CD4-positive, alpha-beta T cell treated with Interleukin-15 for 4 hours (primary cell): ENCODE measurements around the gene SOHLH1.
"Not testable (repeated sequence)": the region's sequence is repeated elsewhere in the genome, so short reads cannot be mapped to it uniquely, and the experiment has no call there.

ENCODE experiments used
- DNase-seq: peaks from one replicate; pipeline ENCODE4 v3.0.0-alpha.2; 2020; ENCODE audit warnings: low spot score

SOHLH1 gene

GRCh38 chr9:135678236-135679017 lies 20.9 kb downstream of the SOHLH1 start:
- no peak for DNase-seq

DNA sequence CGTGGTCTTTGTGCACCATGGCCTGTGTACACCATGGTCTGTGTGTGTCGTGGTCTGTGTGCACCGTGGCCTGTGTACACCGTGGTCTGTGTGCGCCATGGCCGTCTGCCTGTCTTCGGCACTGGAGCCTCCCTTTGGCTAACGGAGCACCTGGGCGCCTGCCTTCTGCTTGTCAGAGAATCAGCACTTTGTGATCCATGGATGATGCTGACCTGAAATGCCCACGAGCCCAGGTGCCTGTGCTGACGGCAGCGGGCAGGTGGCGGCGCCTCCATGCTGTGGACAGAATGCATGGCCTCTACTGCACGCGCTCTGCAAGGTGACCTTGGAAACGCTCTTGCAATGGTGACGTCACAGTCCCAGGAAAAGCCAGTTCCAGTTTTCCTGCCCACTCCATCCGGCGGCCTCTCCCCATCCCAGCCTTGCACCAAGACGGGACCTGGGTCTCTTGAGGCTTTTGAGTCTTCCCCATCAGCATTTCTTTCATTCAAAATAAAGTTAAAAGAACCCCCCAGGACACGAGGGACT lies 21.6 kb downstream of the SOHLH1 start:
- DNase-seq: no peak

GRCh38 chr9:135676891-135677290 lies 22.4 kb downstream of the SOHLH1 start:
- DNase-seq: no peak

GRCh38 chr9:135674977-135675376 lies 24.3 kb downstream of the SOHLH1 start:
- no peak for DNase-seq

DNA sequence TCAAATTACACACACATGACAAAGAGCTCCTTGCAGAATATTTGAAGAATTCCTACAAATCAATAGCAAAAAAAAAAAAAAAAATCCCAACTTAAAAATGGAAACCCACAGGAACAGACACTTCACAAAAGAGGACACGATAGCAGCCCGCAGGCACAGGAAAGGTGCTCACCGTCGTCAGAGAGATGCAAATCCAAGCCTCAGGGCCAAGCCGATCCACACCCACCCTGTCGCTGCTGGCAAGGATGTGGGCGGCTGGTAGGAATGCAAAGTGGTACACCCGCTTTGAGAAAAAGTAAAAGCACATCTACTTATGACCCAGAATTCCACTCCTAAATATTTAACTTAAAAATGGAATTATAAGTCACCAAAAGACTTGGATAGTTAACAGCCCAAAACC lies 25.3 kb downstream of the SOHLH1 start:
- no peak for DNase-seq

DNA sequence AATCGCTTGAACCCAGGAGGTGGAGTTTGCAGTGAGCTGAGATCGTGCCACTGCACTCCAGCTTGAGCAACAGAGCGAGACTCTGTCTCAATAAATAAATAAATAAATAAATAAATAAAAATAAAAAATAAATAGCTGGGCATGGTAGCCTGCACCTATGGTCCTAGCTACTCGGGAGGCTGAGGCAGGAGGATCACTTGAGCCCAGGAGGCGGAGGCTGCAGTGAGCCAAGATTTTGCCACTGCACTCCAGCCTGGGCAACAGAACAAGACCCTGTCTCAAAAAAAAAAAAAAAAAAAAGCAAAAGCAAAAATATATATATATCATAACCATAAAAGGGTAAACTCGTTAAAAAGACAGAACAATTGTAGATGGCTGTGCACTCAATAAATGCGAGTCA lies 26.5 kb downstream of the SOHLH1 start:
- not testable (repeated sequence) for DNase-seq

GRCh38 chr9:135671591-135672041 lies 27.7 kb downstream of the SOHLH1 start:
- DNase-seq: no peak

GRCh38 chr9:135670721-135671590 lies 28.3 kb downstream of the SOHLH1 start:
- DNase-seq: no peak

- DNase-seq: no peak
Measured at GRCh38 chr9:135669616-135670285, 29.5 kb downstream of the SOHLH1 start.

DNA sequence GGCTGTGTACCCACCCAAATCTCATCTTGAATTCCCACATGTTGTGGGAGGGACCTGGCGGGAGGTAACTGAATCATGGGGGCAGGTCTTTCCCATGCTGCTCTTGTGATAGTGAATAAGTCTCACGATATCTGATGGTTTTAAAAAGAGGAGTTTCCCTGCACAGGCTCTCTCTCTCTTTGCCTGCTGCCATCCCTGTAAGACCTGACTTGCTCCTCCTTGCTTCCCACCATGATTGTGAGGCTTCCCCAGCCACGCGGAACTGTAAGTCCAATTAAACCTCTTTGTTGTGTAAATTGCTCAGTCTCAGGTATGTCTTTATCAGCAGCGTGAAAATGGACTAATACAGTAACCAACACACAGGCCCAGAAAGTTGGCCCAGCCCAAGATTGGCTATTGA lies 30.3 kb downstream of the SOHLH1 start:
- DNase-seq: not testable (repeated sequence)

- DNase-seq: no peak
Measured at GRCh38 chr9:135667463-135668001, 31.7 kb downstream of the SOHLH1 start.

DNA sequence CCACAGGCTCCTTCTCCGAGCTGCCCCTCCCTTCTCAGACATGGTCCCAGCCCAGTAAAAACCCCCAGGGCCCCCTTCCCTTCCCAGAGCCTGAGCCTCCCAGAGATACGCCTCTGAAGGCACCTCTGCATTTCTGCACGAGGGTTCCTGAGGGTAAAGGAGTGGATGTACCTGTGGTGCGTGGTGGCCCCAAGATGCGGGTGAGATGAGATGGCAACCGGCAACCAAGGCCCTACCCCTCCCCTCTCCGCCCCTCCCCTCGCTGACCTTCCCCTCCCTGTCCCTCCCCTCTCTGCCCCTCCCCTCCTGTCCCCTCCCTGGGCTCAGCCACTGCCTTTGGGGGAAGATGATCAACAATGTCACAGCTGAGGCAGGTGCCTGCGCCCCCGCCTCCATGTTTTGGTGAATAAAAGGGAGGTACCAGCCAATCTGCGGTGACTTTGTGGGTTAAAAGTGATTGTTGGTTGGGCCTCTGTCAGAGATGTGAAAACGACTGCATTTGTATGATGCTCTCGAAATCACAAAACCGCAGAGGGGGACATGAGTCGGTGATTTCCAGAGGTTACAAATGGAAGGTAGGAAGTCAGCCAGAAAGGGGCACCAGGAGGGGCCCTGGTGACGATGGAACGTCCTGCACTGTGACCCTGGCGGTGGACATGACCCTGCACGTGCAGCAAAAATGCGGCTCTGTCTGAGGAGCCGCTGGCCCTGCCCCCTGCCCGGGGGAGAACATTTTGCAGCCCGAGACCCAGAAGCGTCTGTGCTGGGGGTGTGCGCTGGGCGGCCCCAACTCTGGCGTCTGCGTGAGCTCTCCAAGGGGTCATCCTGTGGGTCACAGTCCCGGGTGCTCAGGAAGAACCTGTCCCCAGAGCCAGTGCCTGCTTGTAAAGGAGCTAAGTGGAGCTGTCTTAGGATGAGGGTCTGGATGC lies 32.5 kb downstream of the SOHLH1 start:
- DNase-seq: no peak

DNA sequence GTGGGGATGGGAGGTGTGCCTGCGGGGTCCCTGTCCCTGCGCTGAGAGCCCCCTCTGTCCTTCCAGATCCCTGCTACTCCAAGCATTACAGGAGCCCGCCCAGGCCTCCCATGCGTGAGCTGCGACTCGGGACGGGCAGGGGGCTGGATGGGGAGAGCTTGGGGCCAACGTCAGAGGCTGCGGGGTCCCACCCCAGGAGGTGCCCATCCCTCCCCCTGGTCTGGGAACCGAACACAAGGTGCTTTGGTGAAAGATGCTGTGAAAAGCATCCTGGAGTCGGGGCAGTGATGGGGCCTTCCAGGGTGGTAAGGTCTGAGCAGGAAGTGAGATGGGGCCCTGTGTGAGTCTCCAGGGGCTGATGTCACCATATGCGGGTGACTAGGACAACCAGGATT lies 33.5 kb downstream of the SOHLH1 start:
- no peak for DNase-seq

DNA sequence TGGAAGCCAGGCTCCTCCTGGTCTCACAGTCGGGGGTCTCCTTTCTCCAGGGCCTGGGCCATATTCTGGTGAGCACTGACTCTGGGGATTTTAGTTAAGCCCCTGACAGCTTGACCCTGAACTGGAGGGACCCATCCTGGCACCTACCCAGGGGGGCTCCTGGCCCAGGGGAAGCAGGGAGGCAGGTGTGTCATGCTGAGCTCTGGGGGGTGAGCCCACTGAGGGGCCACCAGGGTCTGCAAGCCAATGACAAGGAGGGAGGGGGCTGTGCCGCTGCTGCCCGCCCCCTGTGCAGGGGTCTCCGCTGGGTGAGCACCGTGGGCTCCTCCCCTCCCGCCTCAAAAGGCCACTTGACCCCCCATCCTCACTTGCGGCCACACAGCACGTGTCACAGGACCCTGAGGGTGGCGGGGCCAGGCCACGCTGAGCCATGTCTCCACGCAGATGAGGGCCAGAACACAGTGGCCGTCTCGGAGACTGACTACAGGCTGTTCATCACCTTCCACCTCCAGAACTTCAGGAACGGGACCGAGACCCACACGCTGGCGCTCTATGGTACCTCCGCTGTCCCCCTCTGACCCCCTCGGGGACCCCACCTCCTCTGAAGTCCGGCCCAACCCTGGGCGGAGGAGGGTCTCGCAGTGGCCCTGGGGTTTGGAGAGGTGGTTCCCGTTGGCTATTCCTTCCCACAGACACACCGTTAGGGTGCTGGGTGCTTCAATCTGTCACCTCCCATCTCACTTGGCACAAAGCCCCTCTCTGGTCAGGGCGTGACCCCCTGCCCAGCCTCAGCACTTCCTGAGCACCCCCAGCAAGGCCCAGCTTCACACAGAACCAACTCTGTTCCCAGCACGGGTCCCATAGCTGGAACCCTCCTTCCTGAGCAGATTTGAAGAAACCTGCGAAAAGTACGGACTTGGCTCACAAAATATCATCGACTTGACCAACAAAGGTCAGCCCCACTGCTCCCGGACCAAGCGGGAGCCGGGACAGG lies 34.2 kb downstream of the SOHLH1 start:
- DNase-seq: no peak

- no peak for DNase-seq
Measured at GRCh38 chr9:135664266-135664665, 35.0 kb downstream of the SOHLH1 start.

GRCh38 chr9:135663857-135664256 lies 35.4 kb downstream of the SOHLH1 start:
- DNase-seq: no peak

DNA sequence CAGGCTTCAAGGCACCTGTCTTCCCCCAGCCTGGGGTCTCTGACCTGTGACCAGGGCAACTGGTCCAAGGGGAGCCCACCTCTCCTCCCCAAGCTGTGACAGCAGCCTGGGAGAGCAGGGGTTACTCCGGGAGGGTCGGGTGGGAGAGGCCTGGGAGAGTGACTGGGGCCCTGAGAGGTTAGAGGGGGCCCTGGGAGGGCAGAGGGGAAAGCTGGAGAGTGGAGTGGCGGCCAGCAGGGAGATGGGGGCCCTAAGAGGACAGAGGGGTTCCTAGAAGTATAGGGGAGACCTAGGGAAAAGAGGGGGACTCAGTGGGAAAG lies 35.9 kb downstream of the SOHLH1 start:
- no peak for DNase-seq

- DNase-seq: no peak
Measured at GRCh38 chr9:135662758-135663450, 36.4 kb downstream of the SOHLH1 start, which contains the start of gene LCN9. Gene LCN9, plus strand, starts transcription at chr9:135663309. Its CDS starts 13 bp downstream, at chr9:135663322.
